Neural progenitor cell (in vitro differentiated cells): ENCODE measurements around the gene VWA8. TPM values are rescaled to one million over a fixed set of nuclear protein-coding genes. Genes with fewer than 3 reads are reported as not detected.

Experiments
- DNase-seq: peaks from one replicate; pipeline ENCODE4 v3.0.0-alpha.2; 2016; ENCODE audit warnings: low spot score
- H2AFZ ChIP-seq: fragments of 200-600 bp; sonication (generic); replicated peaks from 2 replicates; pipeline ENCODE4 v1.6.1; 2016; ENCODE audit warnings: antibody characterized with exemption
- H3F3A ChIP-seq: fragments of 200-600 bp; sonication (generic); 2 replicates; pipeline ENCODE4 v1.6.1; 2016; ENCODE audit warnings: antibody characterized with exemption, low read depth
- H3K27ac ChIP-seq: fragments of 200-600 bp; sonication (generic); 2 replicates; pipeline ENCODE4 v1.5.1; 2016; ENCODE audit warnings: mild to moderate bottlenecking
- H3K27me3 ChIP-seq: fragments of 200-600 bp; sonication (generic); 2 replicates; pipeline ENCODE4 v1.6.1; 2016; ENCODE audit warnings: mild to moderate bottlenecking, moderate library complexity
- H3K36me3 ChIP-seq: fragments of 200-600 bp; sonication (generic); 2 replicates; pipeline ENCODE4 v1.5.1; 2016
- H3K4me1 ChIP-seq: fragments of 200-600 bp; sonication (generic); 2 replicates; pipeline ENCODE4 v1.6.1; 2016; ENCODE audit warnings: mixed run types
- H3K4me2 ChIP-seq: fragments of 200-600 bp; sonication (generic); 2 replicates; pipeline ENCODE4 v1.6.1; 2016
- H3K4me3 ChIP-seq: fragments of 200-600 bp; sonication (generic); 2 replicates; pipeline ENCODE4 v1.5.1; 2016
- H3K79me2 ChIP-seq: fragments of 200-600 bp; sonication (generic); 2 replicates; pipeline ENCODE4 v1.6.1; 2016; ENCODE audit warnings: low read depth
- H3K9ac ChIP-seq: fragments of 200-600 bp; sonication (generic); 2 replicates; pipeline ENCODE4 v1.6.1; 2016
- H3K9me3 ChIP-seq: fragments of 200-600 bp; sonication (generic); 2 replicates; pipeline ENCODE4 v1.5.1; 2016; ENCODE audit warnings: low read depth
- H4K20me1 ChIP-seq: fragments of 200-600 bp; sonication (generic); 2 replicates; pipeline ENCODE4 v1.6.1; 2016; ENCODE audit warnings: low read depth
- H3K27ac Mint-ChIP-seq: 3 replicates; pipeline ENCODE4 v1.8.0; 2021; ENCODE audit warnings: mixed read lengths
- H3K27me3 Mint-ChIP-seq: 2 replicates; pipeline ENCODE4 v1.8.0; 2022; ENCODE audit warnings: low read depth, mild to moderate bottlenecking, inconsistent platforms, moderate library complexity, mixed read lengths; ENCODE audit not compliant: insufficient read depth
- H3K36me3 Mint-ChIP-seq: 3 replicates; pipeline ENCODE4 v1.8.0; 2021; ENCODE audit warnings: mixed read lengths
- H3K4me1 Mint-ChIP-seq: 3 replicates; pipeline ENCODE4 v1.8.0; 2021; ENCODE audit warnings: mixed read lengths
- H3K4me3 Mint-ChIP-seq: 3 replicates; pipeline ENCODE4 v1.8.0; 2021; ENCODE audit warnings: mild to moderate bottlenecking, moderate library complexity, mixed read lengths
- H3K9me3 Mint-ChIP-seq: 3 replicates; pipeline ENCODE4 v1.8.0; 2020; ENCODE audit warnings: mixed read lengths
- EZH2 ChIP-seq: fragments of 200-600 bp; sonication (generic); IDR thresholded peaks from 2 replicates; pipeline ENCODE4 v1.6.1; 2017; ENCODE audit warnings: antibody characterized with exemption, mild to moderate bottlenecking, moderate library complexity
- EZH2phosphoT487 ChIP-seq: fragments of 200-600 bp; sonication (generic); IDR thresholded peaks from 2 replicates; pipeline ENCODE4 v1.6.1; 2017; ENCODE audit warnings: antibody characterized with exemption
- total RNA-seq: library from RNA; depleted of rRNA; stranded (reverse); fragments of >200 nt; gene quantifications from 2 replicates; pipeline ENCODE4 v1.2.3, GENCODE V29; 2015; ENCODE audit warnings: low replicate concordance
- TF ChIP-seq, protein P1 (sequence below): fragments of 200-600 bp; sonication (generic); IDR thresholded peaks from 2 replicates; pipeline ENCODE4 v1.5.1; 2017; ENCODE audit warnings: antibody characterized with exemption, mild to moderate bottlenecking

Gene VWA8
- total RNA-seq, 1 donor from 2014 or later, result 12.6 TPM

DNA sequence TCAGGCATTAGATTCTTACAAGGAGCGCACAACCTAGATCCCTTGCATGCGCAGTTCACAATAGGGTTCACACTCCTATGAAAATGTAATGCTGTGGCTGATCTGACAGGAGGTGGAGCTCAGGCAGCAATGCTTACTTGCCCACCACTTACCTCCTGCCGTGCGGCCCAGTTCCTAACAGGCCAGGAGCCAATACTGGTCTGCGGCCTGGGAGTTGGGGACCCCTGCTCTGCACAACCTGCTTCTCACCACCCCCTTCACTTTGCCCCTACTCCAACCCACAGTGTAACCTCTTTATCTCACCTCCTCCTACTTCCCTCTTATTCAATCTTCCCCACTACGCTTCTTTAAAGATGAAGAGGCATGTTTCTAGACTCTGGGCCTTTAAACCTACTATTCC lies 263.3 kb downstream of the VWA8 start:
- no peak overlapping the region for H2AFZ ChIP-seq
- H4K20me1 ChIP-seq, result no peaks in the 10 kb centered on the region
- H3K9me3 Mint-ChIP-seq, result no peaks in the 10 kb centered on the region
- TF ChIP-seq, protein P1, sequence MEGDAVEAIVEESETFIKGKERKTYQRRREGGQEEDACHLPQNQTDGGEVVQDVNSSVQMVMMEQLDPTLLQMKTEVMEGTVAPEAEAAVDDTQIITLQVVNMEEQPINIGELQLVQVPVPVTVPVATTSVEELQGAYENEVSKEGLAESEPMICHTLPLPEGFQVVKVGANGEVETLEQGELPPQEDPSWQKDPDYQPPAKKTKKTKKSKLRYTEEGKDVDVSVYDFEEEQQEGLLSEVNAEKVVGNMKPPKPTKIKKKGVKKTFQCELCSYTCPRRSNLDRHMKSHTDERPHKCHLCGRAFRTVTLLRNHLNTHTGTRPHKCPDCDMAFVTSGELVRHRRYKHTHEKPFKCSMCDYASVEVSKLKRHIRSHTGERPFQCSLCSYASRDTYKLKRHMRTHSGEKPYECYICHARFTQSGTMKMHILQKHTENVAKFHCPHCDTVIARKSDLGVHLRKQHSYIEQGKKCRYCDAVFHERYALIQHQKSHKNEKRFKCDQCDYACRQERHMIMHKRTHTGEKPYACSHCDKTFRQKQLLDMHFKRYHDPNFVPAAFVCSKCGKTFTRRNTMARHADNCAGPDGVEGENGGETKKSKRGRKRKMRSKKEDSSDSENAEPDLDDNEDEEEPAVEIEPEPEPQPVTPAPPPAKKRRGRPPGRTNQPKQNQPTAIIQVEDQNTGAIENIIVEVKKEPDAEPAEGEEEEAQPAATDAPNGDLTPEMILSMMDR, result no peak
- TF ChIP-seq EZH2 (no peak), EZH2phosphoT487 (no peak)
- H3K27ac ChIP-seq, result no peak overlapping the region
- H3F3A ChIP-seq, result no peaks in the 10 kb centered on the region
- no peaks in the 10 kb centered on the region for H3K36me3 ChIP-seq
- no peak overlapping the region for H3K4me3 Mint-ChIP-seq
- H3K27ac Mint-ChIP-seq, result no peak overlapping the region
- H3K4me3 ChIP-seq, result no peak overlapping the region
- H3K4me1 Mint-ChIP-seq, result no peaks in the 10 kb centered on the region
- no peak overlapping the region for H3K4me2 ChIP-seq
- no peak overlapping the region for H3K9ac ChIP-seq
- H3K36me3 Mint-ChIP-seq, result peaks cover 3% of the 10 kb centered on the region
- H3K9me3 ChIP-seq, result no peaks in the 10 kb centered on the region
- DNase-seq, result no peak
- H3K27me3 Mint-ChIP-seq, result no peaks in the 10 kb centered on the region
- H3K4me1 ChIP-seq, result no peaks in the 10 kb centered on the region
- H3K79me2 ChIP-seq, result no peaks in the 10 kb centered on the region
- H3K27me3 ChIP-seq, result no peaks in the 10 kb centered on the region

GRCh38 chr13:41696163-41697003 lies 264.5 kb downstream of the VWA8 start:
- Histone ChIP-seq H3K4me3 (no peak overlapping the region), H3K79me2 (no peaks in the 10 kb centered on the region), H3K27ac (no peak overlapping the region), H3K4me1 (no peaks in the 10 kb centered on the region), H3K9me3 (no peaks in the 10 kb centered on the region), H3K27me3 (no peaks in the 10 kb centered on the region), H3K36me3 (no peaks in the 10 kb centered on the region), H3K9ac (no peak overlapping the region), H4K20me1 (no peaks in the 10 kb centered on the region), H3F3A (no peaks in the 10 kb centered on the region), H2AFZ (no peak overlapping the region), H3K4me2 (no peak overlapping the region)
- Mint-ChIP-seq H3K27me3 (no peaks in the 10 kb centered on the region), H3K9me3 (no peaks in the 10 kb centered on the region), H3K4me1 (no peaks in the 10 kb centered on the region), H3K4me3 (no peak overlapping the region), H3K27ac (no peak overlapping the region), H3K36me3 (peaks cover 3% of the 10 kb centered on the region)
- TF ChIP-seq EZH2, result no peak
- TF ChIP-seq EZH2phosphoT487, result no peak
- TF ChIP-seq, protein P1, result no peak
- no peak for DNase-seq

- H3K27me3 ChIP-seq, result no peaks in the 10 kb centered on the region
- H3K36me3 Mint-ChIP-seq, result peaks cover 3% of the 10 kb centered on the region
- H3K9ac ChIP-seq, result no peak overlapping the region
- no peak overlapping the region for H3K4me3 Mint-ChIP-seq
- no peak for DNase-seq
- no peaks in the 10 kb centered on the region for H3K4me1 Mint-ChIP-seq
- H3K9me3 ChIP-seq, result no peaks in the 10 kb centered on the region
- H3K27me3 Mint-ChIP-seq, result no peaks in the 10 kb centered on the region
- no peaks in the 10 kb centered on the region for H3K9me3 Mint-ChIP-seq
- TF ChIP-seq EZH2phosphoT487 (no peak), EZH2 (no peak)
- TF ChIP-seq, protein P1, result no peak
- H3K4me3 ChIP-seq, result no peak overlapping the region
- no peak overlapping the region for H3K4me2 ChIP-seq
- H3K4me1 ChIP-seq, result no peaks in the 10 kb centered on the region
- H3K36me3 ChIP-seq, result no peaks in the 10 kb centered on the region
- no peaks in the 10 kb centered on the region for H3F3A ChIP-seq
- H4K20me1 ChIP-seq, result no peaks in the 10 kb centered on the region
- no peak overlapping the region for H3K27ac Mint-ChIP-seq
- H2AFZ ChIP-seq, result no peak overlapping the region
- H3K27ac ChIP-seq, result no peak overlapping the region
- H3K79me2 ChIP-seq, result no peaks in the 10 kb centered on the region
These were observed 266.2 kb downstream of the VWA8 start for GRCh38 chr13:41694545-41695301.
